HL-60 (cell line): ENCODE results near the gene PRKCI.

ENCODE experiments used
- CTCF ChIP-seq: IDR thresholded peaks from one replicate; pipeline ENCODE4 v1.5.1; 2011; ENCODE audit warnings: low read length, control low read depth, inconsistent platforms; ENCODE audit not compliant: insufficient read depth
- GABPA ChIP-seq: IDR thresholded peaks from 2 replicates; pipeline ENCODE4 v1.6.1; 2012; ENCODE audit warnings: low read depth
- POLR2AphosphoS5 ChIP-seq: IDR thresholded peaks from 2 replicates; pipeline ENCODE4 v1.6.1; 2012; ENCODE audit warnings: low read depth
- REST ChIP-seq: IDR thresholded peaks from 2 replicates; pipeline ENCODE4 v1.6.1; 2012; ENCODE audit warnings: low read depth; ENCODE audit not compliant: insufficient replicate concordance
- SPI1 ChIP-seq: IDR thresholded peaks from 2 replicates; pipeline ENCODE4 v1.6.1; 2012; ENCODE audit warnings: low read depth, mild to moderate bottlenecking, borderline replicate concordance

GRCh38 chr3:170203457-170203856 lies 18.8 kb upstream of the PRKCI start:
- TF ChIP-seq CTCF (no peak), GABPA (no peak), REST (no peak), POLR2AphosphoS5 (no peak), SPI1 (no peak)
